Fibroblast of villous mesenchyme (primary cell): Measurements from ENCODE around the gene OR2AJ1. TPM values are rescaled to one million over a fixed set of nuclear protein-coding genes. Genes with fewer than 3 reads are reported as not detected.

Experiments
- DNase-seq: peaks from one replicate; pipeline ENCODE4 v3.0.0-alpha.2; 2010; ENCODE audit warnings: low read depth
- H3K4me3 ChIP-seq: 2 replicates; pipeline ENCODE4 v1.5.1; 2011; ENCODE audit warnings: low read depth, mild to moderate bottlenecking, low read length
- CTCF ChIP-seq: IDR thresholded peaks from 2 replicates; pipeline ENCODE4 v1.5.1; 2012; ENCODE audit warnings: low read depth, mild to moderate bottlenecking, low read length; ENCODE audit not compliant: insufficient read depth
- total RNA-seq: library from RNA; depleted of rRNA; stranded (reverse); fragments of >200 nt; gene quantifications from 2 replicates; pipeline ENCODE4 v1.2.3, GENCODE V29; 2012

Gene OR2AJ1
- total RNA-seq, 1 donor: not detected

GRCh38 chr1:247923941-247924340, 748 bp upstream of the OR2AJ1 start:
- no peak for TF ChIP-seq CTCF
- H3K4me3 ChIP-seq: no peak overlapping the region
- no peak for DNase-seq

- TF ChIP-seq CTCF: no peak
- H3K4me3 ChIP-seq: no peak overlapping the region
- DNase-seq: no peak
These were observed 9.3 kb downstream of the OR2AJ1 start for GRCh38 chr1:247933989-247934388.

DNA sequence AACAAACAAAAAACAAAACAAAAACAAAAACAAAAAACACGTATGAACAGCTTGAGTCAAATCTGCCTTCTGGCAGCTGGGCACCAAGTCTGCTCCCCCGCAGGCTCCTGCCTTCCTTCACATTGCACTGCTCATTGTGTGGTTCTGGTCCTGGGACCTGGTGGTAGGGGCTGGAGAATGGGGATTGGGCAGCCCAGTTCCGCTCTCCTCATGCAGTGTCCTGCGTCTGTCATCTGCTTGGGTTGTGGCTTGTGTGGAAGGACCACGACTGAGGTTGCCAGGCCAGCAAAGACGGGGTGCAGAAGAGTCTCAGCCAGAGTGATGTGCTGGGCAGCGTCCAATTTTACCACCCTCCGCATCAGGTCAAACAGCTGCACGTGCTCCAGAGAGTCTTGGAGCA, 11.1 kb downstream of the OR2AJ1 start:
- TF ChIP-seq CTCF: no peak

GRCh38 chr1:247936415-247936814, 11.7 kb downstream of the OR2AJ1 start:
- TF ChIP-seq CTCF: no peak
- no peak overlapping the region for H3K4me3 ChIP-seq
- no peak for DNase-seq

More for the DNA sequence above, 11.1 kb downstream of the OR2AJ1 start:
- no peak for DNase-seq
- H3K4me3 ChIP-seq: no peak overlapping the region

DNA sequence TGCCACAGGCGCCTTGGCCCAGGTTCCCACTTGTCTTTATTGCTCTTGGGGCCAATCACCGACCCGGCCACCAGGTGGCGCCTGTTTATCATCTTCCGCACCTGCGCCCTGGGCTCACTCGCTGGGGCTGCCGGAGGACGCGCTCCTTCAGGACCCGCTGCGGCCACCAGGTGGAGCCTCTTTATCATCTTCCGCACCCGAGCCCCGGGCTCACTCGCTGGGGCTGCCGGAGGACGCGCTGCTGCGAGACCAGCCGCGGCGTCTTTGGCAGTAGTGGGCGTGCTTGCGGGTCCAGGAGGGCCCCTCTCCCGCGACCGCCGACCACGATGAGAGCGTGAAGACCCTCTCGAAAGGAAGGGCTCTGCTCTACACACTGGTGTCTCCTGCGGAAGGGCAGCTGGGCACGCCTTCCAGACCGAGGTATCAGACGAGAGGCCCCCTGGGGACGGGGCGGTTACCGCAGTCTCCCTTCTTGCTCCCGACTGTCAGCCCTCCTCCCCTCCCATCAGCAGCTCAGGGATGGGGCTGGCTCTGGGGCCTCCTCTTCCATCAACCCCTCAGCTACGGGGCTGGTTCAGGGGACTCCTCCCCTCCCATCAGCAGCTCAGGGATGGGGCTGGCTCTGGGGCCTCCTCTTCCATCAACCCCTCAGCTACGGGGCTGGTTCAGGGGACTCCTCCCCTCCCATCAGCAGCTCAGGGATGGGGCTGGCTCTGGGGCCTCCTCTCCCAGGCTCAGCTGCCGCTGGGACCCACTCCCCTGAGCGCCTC, 12.5 kb downstream of the OR2AJ1 start:
- TF ChIP-seq CTCF: peak; percentile 57
- peak overlapping the region; percentile 50 for H3K4me3 ChIP-seq
- DNase-seq: peak; percentile 48

- no peak for DNase-seq
- TF ChIP-seq CTCF: no peak
- no peak overlapping the region for H3K4me3 ChIP-seq
These were observed 17.9 kb downstream of the OR2AJ1 start for GRCh38 chr1:247942624-247943023.

DNA sequence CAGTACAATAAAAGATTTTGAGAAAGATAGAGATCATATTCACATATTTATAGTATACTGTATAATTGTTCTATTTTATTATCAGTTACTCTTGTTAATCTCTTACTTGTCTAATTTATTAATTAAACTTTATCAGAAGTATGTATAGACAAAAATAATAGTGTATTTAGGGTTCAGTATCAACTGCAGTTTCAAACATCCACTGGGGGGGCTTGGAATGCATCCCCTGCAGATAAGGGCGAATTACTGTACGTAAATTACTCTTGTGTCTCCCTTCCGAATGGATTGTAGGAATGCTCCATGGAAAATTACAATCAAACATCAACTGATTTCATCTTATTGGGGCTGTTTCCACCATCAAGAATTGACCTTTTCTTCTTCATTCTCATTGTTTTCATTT, 23.9 kb downstream of the OR2AJ1 start, which contains the start of gene OR2L8:
Gene OR2L8, plus strand, starts transcription at position 301 of the 400 bp plus-strand sequence. Its CDS starts 0 bp downstream, at position 301.
- DNase-seq: no peak
- H3K4me3 ChIP-seq: no peak within 1 kb of the TSS
- no peak for TF ChIP-seq CTCF
